SH-SY5Y (cell line): ENCODE measurements around the gene SIGLEC7.

Experiments
- GATA2 ChIP-seq: IDR thresholded peaks from 2 replicates; pipeline ENCODE4 v1.6.1; 2011; ENCODE audit warnings: mild to moderate bottlenecking, low read depth, low read length
- GATA3 ChIP-seq: IDR thresholded peaks from 2 replicates; pipeline ENCODE4 v1.6.1; 2011; ENCODE audit warnings: low read depth, mild to moderate bottlenecking, low read length, moderate library complexity

GRCh38 chr19:51138549-51138979, 3.5 kb upstream of the SIGLEC7 start:
- TF ChIP-seq GATA2 (no peak), GATA3 (no peak)
